ENCODE measurements around the gene ABCF2.

ABCF2 gene

DNA sequence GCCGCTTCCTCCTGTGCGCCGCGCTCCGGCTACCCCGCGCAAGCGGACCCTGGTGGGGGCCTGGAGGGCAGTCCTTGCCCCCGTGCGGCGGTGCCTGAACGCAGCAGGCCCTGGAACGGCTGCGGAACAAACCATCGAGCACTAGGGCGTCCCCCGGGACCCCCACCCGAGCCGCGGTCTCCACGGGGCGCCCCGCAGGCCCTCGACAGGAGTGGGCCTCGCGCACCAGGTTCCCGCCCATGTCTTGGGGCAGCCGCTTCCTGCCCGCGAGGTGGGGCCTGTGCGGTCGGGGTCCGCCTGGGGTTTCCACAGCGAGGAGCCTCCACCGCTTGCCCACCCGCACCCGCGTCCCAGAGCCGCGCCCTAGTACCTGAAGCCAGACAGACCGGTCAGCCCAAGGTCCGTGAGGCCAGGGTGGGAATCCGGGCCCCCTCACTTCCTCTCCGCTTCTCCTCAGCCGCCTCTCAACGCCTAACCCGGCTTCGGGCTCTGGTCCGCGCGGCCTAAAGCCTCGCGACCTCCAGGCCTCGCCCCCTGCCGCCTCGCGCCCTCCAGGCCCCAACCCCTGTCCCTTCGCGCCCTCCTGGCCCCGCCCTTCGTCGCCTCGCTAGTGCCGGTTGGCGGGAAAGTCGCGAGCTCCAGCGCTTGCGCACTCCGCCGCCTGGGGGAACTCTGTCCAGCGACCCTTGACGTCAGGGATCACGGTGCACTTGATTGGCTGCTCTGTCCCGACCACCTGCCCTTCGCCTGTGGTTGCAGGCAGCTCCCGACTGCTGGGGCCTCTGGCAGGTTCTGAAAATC lies 52.6 kb downstream of the ABCF2 start:
- no peak for DNase-seq (ENCODE audit: low spot score)

GRCh38 chr7:151173386-151174245 lies 53.4 kb downstream of the ABCF2 start:
- no peak for DNase-seq (ENCODE audit: low spot score)

DNA sequence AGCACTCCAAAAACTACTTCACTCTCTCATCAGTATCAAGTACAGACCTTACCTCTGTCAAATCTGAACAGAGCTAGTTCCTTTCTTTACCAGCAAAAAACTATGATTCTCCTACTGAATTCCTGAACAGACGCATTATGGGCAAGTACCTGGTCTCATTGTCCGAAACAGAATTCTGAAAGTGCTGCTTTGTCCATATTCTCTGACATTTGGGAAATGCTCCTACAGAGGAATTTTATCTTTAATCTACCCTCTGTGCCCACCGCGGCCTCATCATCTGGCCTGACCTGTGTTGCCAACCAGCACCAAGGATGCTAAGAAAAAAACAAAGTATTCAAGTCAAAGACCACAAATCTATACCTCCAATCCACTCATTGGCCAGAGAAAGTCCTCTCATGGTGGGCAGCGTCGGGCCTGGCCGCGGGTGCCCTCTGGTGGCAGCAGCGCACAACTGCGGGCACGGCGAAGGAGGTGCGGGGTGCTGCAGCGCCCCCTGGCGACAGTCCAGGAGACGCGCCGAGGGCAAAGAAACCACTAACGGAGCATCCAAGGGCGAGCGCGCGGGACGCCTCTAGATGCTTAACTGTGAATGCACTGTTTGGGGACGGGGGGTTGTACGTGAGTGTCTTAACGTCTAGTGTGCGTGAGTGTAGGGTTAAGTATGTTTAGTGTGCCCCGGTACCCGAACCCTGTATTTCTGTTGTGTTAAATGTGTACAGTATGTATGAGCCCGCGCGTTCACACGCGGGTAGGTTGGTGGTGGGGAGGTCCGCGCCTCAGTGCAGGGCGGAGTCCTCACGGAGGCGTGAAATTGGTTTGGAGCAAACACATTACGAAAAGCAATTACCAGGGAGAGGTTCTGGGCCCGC lies 54.5 kb downstream of the ABCF2 start:
- peak; percentile 75 for DNase-seq (ENCODE audit: low spot score)

DNA sequence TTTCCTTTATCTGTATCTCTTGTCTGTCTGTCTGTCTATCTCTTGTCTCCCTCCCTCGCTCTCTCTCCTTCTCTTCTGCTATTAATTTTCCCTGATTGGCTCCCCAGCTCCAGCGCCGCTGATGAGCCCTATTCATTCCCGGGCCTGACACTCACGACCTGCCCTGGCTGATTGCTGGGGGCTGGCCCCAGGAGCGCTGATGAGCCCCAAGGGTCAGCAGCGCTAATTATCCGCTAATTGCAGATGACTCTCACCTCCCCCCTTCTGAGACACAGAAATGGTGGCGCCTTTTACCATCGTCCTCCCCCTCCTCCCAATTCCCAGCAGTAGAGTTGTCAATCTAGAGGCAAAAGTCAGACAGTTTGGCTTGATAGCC lies 58.2 kb downstream of the ABCF2 start:
- DNase-seq (ENCODE audit: low spot score) = no peak

GRCh38 chr7:151168003-151168786 lies 58.8 kb downstream of the ABCF2 start:
- peak; percentile 40 for DNase-seq (ENCODE audit: low spot score)

DNA sequence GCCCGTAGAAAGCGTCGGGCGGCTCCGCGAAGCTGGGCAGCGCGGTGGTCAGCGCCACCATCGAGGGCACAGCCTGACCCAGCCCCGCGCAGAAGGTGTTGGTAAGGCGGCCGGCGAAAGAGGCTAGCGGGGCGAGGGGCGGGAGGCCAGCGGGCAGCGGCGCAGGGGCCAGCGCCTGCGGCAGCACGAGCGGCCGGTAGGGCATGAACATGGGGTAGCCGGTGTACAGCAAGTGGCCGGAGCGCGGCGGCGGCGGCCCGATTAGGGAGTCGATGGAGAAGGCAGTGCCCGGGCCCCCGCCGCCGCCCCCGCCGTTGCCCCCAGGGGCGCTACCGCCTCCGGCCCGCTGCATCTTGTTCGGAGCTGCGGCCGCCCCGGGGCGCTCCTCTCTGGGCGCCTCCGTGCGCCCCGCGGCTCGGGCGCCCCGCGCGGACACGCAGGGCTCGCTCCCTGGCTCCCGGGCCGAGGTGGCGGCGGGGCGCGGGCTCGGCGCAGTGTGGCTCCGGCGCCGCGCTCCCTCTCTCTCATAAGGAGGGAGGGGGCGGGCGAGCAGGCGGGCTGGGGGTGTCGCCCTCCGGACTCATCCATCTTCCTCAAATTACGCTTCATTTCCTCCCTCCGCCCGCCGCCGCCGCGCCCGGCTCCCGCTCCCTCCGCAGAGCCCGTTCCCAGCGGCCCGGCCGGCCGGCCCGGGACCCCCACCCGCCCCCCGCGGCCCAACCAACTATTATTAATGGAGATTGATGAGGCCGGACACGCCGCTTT lies 59.6 kb downstream of the ABCF2 start, which contains the start of gene GBX1:
GBX1 (minus strand) TSS at position 498 of the 765 bp plus-strand sequence; CDS start at position 352, 146 bp downstream.
- DNase-seq (ENCODE audit: low spot score) = no peak

GRCh38 chr7:151166629-151167196 lies 60.3 kb downstream of the ABCF2 start:
- DNase-seq (ENCODE audit: low spot score) = no peak

All from CD4-positive, alpha-beta T cell treated with Interleukin-6 at 100 ng/mL for 8 hours (primary cell).